IMR-90 (cell line): Measurements from ENCODE around the gene LIMS1.
"Not testable (repeated sequence)": the region's sequence is repeated elsewhere in the genome, so short reads cannot be mapped to it uniquely, and the experiment has no call there.

Experiments
- CTCF ChIP-seq: conservative IDR thresholded peaks from 2 replicates; pipeline ENCODE4 v1.5.1; 2012; ENCODE audit warnings: mild to moderate bottlenecking, low read depth, low read length, improper control_type of control experiment
- USF2 ChIP-seq: fragments of 150-350 bp; IDR thresholded peaks from 2 replicates; pipeline ENCODE4 v1.6.1; 2017; ENCODE audit warnings: mild to moderate bottlenecking, antibody characterized with exemption, low read length, low read depth

- TF ChIP-seq CTCF, USF2: not testable (repeated sequence)
Measured at GRCh38 chr2:108734656-108735055, 200.4 kb downstream of the LIMS1 start.
